ENCODE data around the gene DPH1. TPM values are rescaled to one million over a fixed set of nuclear protein-coding genes. Genes with fewer than 3 reads are reported as not detected.

Gene DPH1
- total RNA-seq, 1 donor from 2014 or later = 14.7 TPM

- peak overlapping the region; percentile 92 for H3K4me3 ChIP-seq (ENCODE audit: low read depth, low read length)
- peak; percentile 23 for TF ChIP-seq CTCF (IDR thresholded peaks at IDR 0.05; ENCODE audit: insufficient read depth, low read length, severe bottlenecking)
- H3K36me3 ChIP-seq (ENCODE audit: control insufficient read depth, insufficient read depth, low read length) = peaks cover 13% of the 10 kb centered on the region
- H3K27me3 ChIP-seq (ENCODE audit: control insufficient read depth, insufficient read depth, low read length) = no peaks in the 10 kb centered on the region
- no peak for DNase-seq (ENCODE audit: low read depth)
- no peak for FAIRE-seq
Observed at GRCh38 chr17:2042390-2042847, 12.5 kb downstream of the DPH1 start.

- FAIRE-seq (peak; percentile 28), DNase-seq (ENCODE audit: low read depth) (no peak)
- H3K27me3 ChIP-seq (ENCODE audit: control insufficient read depth, insufficient read depth, low read length) = no peaks in the 10 kb centered on the region
- TF ChIP-seq CTCF (IDR thresholded peaks at IDR 0.05; ENCODE audit: insufficient read depth, low read length, severe bottlenecking) = no peak
- peaks cover 12% of the 10 kb centered on the region for H3K36me3 ChIP-seq (ENCODE audit: control insufficient read depth, insufficient read depth, low read length)
- H3K4me3 ChIP-seq (ENCODE audit: low read depth, low read length) = no peak overlapping the region
Observed at GRCh38 chr17:2042933-2043332, 13.0 kb downstream of the DPH1 start.

GRCh38 chr17:2043785-2044184 is 13.8 kb downstream of the DPH1 start:
- no peak overlapping the region for H3K4me3 ChIP-seq (ENCODE audit: low read depth, low read length)
- H3K36me3 ChIP-seq (ENCODE audit: control insufficient read depth, insufficient read depth, low read length) = peaks cover 12% of the 10 kb centered on the region
- no peak for TF ChIP-seq CTCF (IDR thresholded peaks at IDR 0.05; ENCODE audit: insufficient read depth, low read length, severe bottlenecking)
- FAIRE-seq (no peak), DNase-seq (ENCODE audit: low read depth) (peak; percentile 81)
- H3K27me3 ChIP-seq (ENCODE audit: control insufficient read depth, insufficient read depth, low read length) = no peaks in the 10 kb centered on the region

DNA sequence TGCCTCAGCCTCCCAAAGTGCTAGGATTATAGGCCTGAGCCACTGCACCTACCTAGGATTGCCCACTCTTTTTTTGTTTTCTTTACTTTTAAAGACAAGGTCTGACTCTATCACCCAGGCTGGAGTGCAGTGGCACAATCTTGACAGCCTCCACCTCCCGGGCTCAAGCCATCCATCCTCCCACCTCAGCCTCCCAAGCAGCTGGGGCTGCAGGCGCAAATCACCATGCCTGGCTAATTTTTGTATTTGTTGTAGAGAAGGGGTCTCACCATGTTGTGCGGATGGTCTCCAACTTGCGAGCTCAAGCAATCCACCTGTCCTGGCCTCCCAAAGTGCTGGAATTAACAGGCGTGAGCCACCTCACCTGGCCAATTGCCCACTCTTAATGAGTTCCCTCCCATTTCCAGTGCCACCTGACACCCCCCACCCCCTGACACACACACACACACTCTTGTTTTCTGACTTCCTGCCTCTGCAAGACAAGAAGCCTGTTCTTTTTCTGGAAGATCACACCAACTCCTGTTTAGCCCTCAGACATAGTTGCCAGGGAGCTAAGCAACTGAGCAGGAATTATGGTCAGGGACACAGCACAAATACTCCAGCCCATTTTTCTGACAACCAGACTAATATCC is 14.4 kb downstream of the DPH1 start:
- TF ChIP-seq CTCF (IDR thresholded peaks at IDR 0.05; ENCODE audit: insufficient read depth, low read length, severe bottlenecking) = no peak
- FAIRE-seq (no peak), DNase-seq (ENCODE audit: low read depth) (no peak)

DNA sequence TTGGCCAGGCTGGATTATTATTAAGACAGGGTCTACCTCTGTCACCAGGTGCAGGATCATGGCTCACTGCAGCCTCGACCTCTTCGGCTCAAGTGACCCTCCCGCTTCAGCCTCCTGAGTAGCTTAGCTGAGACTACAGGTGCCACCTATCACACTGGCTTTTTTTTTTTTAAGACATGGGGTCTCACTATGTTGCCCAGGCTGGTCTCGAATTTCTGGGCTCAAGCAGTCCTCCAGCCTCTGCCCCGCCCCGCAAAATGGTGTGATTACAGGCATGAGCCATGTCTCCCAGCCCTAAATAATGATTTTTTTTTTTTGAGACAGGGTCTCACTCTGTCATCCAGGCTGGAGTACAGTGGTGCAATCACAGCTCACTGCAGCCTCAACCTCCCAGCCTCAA is 17.6 kb downstream of the DPH1 start:
- Histone ChIP-seq H3K27me3 (ENCODE audit: control insufficient read depth, insufficient read depth, low read length) (no peaks in the 10 kb centered on the region), H3K4me3 (ENCODE audit: low read depth, low read length) (no peak overlapping the region), H3K36me3 (ENCODE audit: control insufficient read depth, insufficient read depth, low read length) (peaks cover 10% of the 10 kb centered on the region)
- no peak for TF ChIP-seq CTCF (IDR thresholded peaks at IDR 0.05; ENCODE audit: insufficient read depth, low read length, severe bottlenecking)
- FAIRE-seq (no peak), DNase-seq (ENCODE audit: low read depth) (no peak)

More for the DNA sequence above, 14.4 kb downstream of the DPH1 start:
- Histone ChIP-seq H3K4me3 (ENCODE audit: low read depth, low read length) (no peak overlapping the region), H3K36me3 (ENCODE audit: control insufficient read depth, insufficient read depth, low read length) (peaks cover 12% of the 10 kb centered on the region), H3K27me3 (ENCODE audit: control insufficient read depth, insufficient read depth, low read length) (no peaks in the 10 kb centered on the region)

DNA sequence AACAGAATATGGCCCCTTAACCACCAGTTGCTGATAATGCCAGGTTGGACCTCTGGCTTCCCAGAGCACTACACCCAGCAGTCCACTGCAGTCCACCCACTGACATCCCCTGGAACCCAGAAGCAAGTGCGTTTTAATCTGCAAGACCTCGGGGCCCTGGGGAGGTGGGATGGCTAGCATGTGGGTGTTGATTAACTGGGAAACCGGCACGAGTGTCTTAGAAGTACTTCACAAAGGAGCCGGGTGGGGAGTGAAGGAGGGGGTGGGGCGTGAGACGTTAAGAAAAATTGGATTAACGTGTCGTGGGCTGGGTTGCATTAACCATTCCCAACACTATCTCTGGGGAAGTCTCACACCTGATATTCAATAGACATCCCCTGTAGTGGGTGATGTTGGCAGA is 18.9 kb downstream of the DPH1 start:
- FAIRE-seq = no peak
- TF ChIP-seq CTCF (IDR thresholded peaks at IDR 0.05; ENCODE audit: insufficient read depth, low read length, severe bottlenecking) = no peak
- no peaks in the 10 kb centered on the region for H3K27me3 ChIP-seq (ENCODE audit: control insufficient read depth, insufficient read depth, low read length)
- DNase-seq (ENCODE audit: low read depth) = no peak
- peak overlapping the region; percentile 66 for H3K4me3 ChIP-seq (ENCODE audit: low read depth, low read length)
- H3K36me3 ChIP-seq (ENCODE audit: control insufficient read depth, insufficient read depth, low read length) = peaks cover 3% of the 10 kb centered on the region

Data from bronchial epithelial cell (primary cell).